NOMO-1 (cell line): ENCODE data around the gene DMGDH.
A peak's percentile ranks its signal among the peaks of the same experiment; 100 is the strongest.

Source experiments
- DNase-seq, 2 experiments: peaks; one replicate each; lab custom pipeline; 2025; ENCODE audit not compliant: unreplicated experiment in 2 of 2; lab: John Stamatoyannopoulos, UW

DMGDH gene

DNA sequence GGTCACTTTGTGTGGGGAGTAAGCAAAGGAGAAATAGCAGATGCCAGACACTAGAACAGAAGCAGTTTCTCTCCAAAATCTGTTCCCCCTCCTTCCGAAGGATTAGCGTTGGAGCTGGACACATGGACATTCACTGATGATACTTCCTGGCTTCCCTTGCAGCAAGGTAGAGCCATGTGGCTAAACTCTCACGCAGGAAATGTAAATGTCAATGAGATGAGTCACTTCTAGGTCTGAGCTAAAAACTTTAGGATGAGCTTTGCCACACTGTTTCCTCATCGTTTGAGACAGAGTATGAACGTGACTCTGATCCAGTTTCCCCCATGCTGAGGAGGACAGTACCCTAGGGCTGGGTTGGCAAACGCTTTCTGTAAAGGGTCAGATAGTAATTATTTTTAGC lies 5.2 kb upstream of the DMGDH start:
- DNase-seq = no peak

DNA sequence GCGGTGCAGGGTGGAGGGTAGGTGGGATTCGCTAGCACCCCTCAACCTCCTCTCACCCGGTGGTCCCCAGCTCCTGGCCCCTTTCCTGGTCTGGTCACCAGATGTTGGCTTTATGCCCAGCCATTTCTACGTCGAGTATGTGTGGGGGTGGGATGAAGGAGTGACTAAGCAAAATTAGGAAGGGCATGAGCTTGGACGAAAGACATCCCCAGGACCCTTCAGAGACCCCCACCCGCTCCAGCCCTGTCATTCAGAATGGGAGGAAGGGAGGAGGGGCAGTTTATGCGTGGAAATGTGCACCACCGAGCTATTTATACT lies 835 bp upstream of the DMGDH start:
- DNase-seq = no peak

DNA sequence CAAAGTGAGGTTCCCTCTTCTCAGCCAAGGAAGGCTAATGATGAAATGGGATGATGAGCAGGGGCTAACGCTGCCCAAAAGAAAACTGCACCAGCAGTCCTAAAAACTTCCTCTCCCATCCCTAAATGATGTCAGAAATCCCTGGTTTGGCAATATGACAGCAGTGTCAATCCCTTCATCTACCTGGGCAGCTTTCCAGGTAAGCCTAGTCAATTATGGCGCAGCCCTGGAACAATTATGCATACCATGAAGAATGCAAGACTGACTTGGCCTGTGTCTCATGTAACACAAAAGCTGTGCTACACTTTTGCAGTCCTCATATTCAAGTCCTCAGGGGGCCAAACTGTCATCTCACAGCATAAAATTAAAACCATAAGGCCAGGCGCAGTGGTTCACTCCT lies 7.0 kb downstream of the DMGDH start:
- no peak for DNase-seq

DNA sequence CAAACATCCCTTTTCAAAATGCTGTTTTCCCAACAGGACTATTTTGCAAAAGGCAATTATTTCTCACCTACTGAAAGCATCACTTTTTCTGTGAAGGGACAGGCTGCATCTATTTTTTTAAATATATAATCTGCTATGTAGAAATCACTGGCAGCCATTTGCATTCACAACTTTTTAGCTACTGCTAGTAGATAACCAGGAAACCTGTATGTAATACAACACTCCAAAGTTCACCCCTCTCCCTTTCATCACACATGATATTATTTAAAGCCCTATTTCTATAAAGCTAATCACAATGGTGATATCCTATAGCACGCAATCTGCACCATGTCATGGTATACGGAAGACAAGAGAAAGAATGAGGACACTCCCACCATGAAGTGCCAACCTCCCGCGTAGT lies 9.8 kb downstream of the DMGDH start:
- no peak for DNase-seq

DNA sequence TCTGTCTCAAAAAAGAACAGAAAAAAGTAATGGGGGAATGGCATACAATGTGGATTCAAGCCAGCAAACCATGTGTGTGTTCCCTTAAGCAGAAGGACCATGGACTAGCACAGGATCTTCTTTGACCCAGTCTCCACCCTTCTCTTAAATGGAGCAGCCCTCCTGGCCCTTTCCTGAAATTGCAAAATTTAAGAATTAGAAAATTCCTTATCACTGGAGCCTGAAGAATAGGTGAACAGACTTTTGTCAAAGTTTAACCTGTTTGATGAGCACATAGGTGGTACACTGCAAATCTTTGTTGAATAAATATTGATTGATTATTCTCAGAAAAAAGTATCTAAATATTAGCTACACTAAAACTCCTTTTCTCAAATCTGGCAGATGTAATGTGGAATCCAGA lies 12.6 kb downstream of the DMGDH start:
- DNase-seq = no peak

DNA sequence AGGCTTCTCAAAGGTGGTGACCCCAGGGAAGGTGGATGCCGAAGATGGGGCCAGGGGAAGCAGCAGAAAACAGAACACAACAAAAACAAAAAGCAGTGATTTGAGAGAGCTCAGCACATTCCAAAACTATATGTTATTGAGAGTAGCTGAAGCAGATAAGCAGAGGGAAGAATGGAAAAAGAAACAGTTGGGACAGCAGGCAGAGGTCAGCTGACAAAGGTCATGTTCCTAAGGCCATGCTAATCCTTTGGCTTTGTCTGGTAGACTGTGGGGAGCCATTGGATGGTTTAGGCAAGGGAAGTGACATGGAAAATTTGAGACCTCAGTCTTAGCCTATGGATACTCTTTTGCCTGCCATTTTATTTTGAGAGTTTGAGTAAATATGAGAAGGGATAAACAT lies 14.5 kb downstream of the DMGDH start:
- DNase-seq = no peak

DNA sequence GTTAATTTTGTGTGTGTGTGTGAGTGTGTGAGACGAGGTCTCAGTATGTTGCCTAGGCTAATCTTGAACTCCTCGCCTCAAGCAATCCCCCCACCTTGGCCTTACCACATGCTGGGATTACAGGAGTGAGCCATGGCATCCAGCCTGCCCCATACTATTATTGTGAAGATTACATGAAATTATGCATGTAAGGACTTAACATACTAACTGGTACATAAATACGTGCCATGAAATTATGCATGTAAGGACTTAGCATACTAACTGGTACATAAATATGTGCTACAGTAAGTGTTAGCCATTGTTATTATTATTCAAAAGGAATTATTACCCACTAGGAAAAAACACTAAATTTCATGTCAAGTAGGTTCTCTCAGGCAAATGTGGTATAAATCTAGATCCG lies 16.2 kb downstream of the DMGDH start:
- DNase-seq = no peak

DNA sequence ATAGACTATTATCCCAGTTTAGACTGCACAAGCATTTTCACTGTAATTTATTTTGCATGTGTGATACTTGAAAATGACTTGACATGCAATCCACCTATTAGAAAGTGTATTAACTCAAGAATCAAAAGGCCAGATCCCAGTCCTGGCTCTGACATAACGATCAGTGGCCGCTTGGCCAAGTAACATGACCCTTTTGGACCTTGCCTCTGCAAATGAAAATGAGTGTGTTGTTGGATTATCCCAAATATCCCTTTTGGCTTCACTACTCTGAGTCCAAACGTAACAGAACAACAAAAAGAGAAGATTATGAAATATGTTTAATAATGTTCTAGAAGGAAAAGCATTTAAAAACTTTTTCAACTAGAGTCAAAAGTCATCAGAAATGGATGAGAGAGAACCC lies 19.0 kb downstream of the DMGDH start:
- DNase-seq = no peak

DNA sequence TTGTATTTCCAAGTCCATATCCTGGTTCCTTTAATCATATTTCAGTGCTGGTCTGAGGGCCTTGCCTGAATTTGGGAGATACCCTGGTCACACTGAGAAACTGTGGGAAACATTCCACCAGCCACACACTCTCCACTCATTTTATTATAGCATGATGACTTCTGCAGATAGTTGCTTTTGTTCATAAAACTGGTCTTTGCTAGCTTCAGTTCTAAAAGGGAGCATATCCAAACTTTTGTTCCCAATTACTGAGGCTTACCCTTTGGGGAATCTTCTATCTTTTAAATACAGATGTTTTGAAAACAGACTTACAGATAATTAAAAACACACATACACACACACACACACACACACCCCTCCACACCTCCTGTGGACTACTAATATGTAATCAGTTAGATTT lies 21.0 kb downstream of the DMGDH start:
- no peak for DNase-seq

DNA sequence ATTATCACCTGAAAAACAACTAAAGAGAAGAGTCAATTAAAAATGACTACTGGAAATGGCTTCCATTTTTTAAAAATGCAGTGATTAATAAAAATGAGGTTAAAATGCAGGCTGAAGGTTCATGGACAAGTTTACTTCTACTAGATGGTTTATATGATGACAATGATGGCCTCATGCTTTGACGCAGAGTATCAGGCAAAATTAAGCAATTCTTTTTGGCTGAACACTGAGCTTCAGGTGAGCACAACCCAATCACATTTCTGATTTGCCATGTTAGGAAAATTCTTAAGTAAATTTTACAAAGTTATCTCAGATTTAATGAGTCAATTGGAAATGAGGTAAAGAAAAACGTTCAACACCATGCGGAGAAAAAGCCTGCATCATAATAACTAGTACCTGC lies 22.3 kb downstream of the DMGDH start:
- no peak for DNase-seq

DNA sequence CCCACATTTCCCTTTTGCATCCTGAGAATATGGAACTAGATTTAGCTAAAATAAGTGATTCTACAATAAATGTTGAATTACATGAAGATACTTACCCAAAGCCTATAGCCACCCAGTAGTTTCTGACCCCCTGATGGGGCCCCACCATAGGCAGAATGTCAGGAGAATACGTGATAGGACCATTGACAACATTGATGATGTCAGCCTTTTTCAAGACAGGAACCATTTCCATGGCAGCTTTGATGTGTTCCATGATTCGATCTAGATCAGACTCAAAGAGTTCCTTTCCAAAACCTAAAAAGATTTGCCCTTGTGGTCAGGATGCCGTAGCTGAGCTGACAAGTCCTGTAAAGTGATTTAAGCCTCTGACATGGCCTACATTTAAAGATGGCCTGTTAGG lies 27.3 kb downstream of the DMGDH start:
- no peak for DNase-seq

DNA sequence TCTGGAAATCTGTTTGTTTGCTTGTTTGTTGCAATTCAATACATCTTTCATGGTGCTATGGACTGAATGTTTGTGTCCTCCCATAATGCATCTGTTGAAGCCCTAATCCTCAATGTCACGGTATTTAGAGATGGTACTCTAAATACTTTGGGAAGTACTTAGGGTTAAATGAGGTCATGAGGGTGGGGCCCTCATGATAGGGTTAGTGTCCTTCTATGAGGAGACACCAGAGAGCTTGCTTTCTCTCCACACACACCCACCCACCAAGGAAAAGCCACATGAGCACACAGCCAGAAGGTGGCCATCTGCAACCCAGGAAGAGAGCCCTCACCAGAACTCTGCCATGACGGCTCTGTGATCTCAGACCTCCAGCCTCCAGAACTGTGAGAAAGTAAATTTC lies 32.7 kb downstream of the DMGDH start:
- DNase-seq = no peak

DNA sequence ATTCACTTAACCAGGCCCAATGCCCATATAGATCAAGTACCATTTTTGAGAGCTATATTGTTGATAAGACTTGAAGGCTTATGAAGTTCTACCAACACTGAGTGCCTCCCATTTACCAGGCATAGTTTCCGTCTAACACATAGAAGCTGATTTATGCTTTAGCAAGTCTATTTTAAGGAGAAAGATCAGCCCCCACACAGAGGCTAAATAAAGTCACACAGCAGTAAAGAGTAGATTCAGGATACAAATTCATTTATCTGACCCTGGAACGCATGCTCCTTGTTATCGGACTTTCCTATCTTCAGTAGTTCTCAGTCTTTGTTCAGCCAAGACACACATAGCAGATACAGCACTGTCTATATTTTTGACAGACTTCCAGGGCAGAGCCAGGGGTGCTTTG lies 34.2 kb downstream of the DMGDH start:
- no peak for DNase-seq

DNA sequence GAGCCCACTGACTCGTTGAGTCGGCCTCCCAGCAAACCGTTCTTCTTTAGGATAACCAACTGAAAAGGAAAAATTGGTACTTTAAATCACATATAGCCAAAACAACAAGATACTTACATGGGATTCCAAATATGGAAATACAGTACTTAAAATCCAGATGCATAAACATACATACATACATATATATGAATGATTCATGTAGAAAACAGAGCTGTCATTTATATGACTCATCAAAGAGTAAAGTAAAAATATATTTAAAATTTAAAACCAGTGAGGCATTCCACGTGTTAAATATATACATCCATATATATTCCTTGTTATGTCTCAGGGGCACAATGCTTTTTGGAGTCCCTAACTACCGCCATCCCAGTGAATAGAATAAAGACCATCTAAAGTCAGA lies 36.7 kb downstream of the DMGDH start:
- no peak for DNase-seq

DNA sequence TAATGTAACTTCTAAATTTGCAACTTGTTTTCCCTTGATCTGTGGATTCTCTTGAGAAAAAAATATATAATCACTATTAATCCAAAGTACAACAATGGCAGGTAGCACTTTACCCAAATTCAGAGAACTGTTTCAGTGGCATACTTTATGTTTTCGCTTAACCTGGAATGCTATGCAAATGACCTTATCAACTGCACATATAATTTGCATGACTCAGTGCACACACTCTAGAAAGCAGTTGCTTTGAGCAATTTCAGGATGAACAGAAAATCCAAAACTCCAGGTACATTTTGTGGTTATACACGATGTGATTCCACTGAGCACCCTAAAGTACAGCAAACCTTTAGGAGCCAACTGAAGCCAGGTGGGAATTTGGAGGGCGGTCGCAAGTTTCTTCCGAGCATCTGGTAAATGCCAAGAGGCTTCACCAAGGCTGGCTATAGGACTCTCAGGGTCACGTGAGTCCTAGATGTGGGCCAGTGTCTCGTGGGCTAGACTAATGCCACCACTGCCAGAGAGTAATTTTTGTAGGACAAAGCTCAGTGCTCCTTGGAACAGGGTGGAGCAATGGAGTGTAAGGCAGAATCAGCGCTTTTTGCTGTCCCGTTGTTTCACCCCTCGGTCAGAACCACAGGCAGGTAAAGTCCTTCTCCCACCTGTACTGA lies 37.3 kb downstream of the DMGDH start:
- no peak for DNase-seq

DNA sequence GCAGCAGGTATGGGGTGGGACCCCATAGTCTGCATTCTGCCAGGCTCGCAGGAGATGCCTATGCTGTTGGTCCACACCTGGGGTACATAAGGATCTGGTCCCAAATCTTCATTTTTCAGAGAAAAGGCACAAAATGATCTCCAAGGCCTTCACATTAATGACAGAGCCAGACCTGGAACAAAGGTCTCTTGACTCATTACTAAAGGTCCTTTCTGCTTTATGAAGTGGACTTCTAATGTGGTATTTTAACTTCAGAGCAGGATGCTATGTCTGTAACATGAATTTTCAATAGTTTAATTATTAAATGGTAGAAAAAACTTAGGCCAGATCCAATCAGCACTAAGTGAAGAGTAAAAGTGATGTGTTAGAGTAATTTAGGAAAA lies 38.0 kb downstream of the DMGDH start:
- DNase-seq = no peak

DNA sequence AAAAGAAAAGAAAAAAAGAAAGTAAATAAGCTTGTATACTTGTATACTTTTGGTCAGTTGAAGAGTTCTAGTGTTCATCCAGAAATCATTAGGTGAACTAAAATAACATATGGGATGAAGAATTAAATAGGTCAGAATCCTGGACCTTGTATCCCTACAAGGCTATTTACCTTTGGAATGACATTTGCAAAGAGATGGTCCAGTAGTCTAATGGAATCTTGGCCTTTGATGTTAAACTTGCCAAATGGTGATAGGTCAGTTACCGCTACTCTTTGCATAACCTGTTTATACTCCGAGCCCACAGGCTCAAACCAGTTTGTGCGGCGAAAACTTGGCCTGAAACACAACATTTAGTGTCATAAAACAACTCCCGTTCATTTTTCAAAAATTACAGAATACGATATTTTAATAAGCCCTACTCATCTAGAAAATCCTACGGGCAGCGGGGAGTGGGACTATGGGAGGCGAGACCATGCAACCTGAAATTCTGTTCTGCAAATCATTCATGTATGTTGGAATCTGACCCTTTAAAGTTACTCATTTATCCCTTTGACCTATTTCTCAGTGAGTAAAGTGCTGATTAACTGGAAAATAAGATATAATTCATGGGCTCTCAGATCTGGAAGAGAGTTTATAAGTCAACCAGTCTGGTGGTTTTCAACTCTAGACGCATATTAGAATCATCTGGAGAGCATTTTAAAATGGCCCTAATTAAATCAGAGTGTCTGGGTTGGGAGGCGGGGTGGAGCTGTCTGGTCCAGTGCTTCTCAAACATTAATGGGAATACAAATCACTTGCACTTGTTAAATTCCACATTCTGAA lies 38.6 kb downstream of the DMGDH start:
- no peak for DNase-seq

DNA sequence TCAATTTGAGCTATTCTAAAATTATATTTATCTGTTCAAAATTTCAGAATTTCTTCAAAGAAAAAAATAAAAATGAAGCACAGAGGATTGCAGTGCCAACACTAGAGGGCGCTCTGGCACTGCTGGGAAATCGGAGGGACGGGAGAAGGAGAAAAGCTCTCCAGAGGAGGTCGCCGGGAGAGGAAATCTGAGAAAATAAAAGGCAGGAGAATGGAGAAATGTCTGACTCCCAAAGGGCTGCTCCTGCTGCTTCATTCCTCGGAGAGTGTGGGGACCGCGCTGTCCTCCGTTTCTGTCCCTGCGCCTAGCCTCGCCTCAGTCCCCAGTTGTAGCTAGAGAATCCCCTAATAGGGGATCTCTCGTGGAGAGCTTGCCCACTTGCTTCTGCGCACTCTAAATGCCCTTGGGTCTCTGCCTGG lies 44.4 kb downstream of the DMGDH start:
- DNase-seq = peak in 1 of 2 experiments; percentile 31

DNA sequence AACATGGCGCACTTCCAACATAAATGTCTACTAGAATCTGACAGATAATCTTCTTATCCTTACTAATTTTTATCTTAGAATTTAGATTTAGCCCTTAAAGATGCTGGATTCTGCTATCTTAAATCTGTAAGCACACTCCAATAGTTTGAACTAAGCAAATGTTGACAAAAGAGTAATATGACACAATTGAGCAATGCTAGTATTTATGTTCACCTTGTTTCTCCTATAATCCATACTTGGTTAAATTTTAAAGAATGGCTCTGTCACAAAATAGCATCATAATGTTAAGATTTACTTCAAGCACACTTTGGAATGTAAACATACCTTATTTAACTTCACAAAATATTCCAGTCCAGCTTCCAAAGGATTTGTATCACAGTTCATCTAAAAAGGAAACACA lies 45.5 kb downstream of the DMGDH start:
- DNase-seq = no peak

DNA sequence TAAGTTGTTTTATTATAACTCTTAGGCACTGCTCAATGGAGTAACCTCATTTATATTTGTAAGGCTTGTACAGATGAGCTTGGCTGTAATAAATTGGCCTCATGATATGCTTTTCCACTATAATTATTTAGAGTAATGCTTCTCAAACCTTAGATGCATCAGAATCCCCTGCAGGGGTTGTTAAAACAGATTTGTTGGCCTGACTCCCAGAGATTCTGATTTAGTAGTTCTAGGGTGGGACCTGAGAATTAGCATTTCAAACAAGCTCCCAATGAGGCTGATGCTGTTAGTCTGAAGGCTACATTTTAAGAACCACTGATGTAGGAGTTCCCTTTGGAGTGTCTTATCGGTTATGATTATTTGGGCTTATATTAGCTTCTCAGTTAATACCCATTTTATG lies 46.1 kb downstream of the DMGDH start:
- no peak for DNase-seq

DNA sequence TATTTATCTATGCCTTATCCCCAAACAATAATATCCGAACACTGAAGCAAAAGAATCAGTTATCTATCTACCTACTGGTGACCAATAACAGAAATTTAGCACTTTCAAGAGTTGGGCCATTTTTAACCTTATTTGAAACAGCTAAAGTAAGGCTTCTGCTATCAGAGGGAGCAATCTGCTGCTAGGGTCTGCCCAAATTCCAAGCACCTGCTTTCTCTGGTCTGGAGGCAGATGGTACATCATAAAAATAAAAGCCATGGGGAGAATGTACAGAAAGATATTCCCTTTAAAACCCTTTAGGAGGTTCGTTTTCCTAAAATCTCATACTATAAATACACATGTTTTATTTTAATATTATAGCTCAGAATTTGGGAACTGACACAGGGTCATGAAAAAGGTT lies 46.7 kb downstream of the DMGDH start:
- no peak for DNase-seq

DNA sequence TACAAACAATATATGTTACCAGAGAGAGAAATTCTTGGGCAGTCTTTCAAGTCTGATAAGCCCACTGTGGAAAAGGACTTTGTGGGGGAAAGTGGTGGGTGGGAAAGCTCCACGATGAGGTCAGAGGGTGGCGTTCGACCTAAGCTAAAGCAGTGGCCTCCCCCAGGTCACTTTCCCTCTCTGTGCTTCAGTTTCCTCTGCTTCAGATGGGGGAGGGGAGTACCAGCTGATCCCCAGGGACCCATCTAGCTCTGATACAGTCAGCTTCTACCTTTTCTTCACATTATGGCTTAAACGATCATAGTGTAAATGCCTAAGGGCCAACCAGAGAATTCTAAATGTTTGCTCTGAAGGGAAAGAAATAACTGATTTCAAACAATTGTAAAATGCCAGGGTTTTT lies 47.7 kb downstream of the DMGDH start:
- no peak for DNase-seq
